CD4-positive, alpha-beta T cell (primary cell): ENCODE data around the gene TGFBR2. TPM values are rescaled to one million over a fixed set of nuclear protein-coding genes. Genes with fewer than 3 reads are reported as not detected.

Experiments used
- ATAC-seq: fragments of 200-7000 bp; cut with Tn5 transposase; one replicate; pipeline ENCODE4 v1.10.0; 2022; ENCODE audit warnings: mild to moderate bottlenecking; ENCODE audit not compliant: poor library complexity
- CTCF ChIA-PET: fragments of 350-600 bp; sonication (Branson Sonifier 250); formaldehyde crosslinking; loops from one replicate; lab custom pipeline; 2021; ENCODE audit warnings: antibody characterized with exemption, inconsistent platforms; lab: Charles Lee
- POLR2A ChIA-PET: fragments of 350-600 bp; sonication (Branson Sonifier 250); formaldehyde crosslinking; loops from one replicate; lab custom pipeline; 2021; ENCODE audit warnings: antibody characterized with exemption, inconsistent platforms; lab: Charles Lee
- DNase-seq, 14 experiments: peaks; one replicate each; pipeline ENCODE4 v3.0.0-alpha.2; 2013 to 2020; ENCODE audit warnings: mixed read lengths in 2 of 14
- H3K27ac ChIP-seq, 2 donors: one replicate each; pipeline versions ENCODE4 v1.5.1 to v1.7.0; 2013; ENCODE audit warnings: low read length in 2 of 2, low read depth in 1 of 2, mild to moderate bottlenecking in 1 of 2
- H3K27me3 ChIP-seq, 2 experiments: 1 replicate in 1 of 2; 2 replicates in 1 of 2; pipeline versions ENCODE4 v1.6.1 to v1.7.0; 2013; ENCODE audit warnings: low read length in 2 of 2, control low read depth in 1 of 2, mild to moderate bottlenecking in 1 of 2, moderate library complexity in 1 of 2; ENCODE audit not compliant: insufficient read depth in 2 of 2, control insufficient read depth in 1 of 2
- H3K36me3 ChIP-seq: one replicate; pipeline ENCODE4 v1.6.1; 2013; ENCODE audit warnings: low read length, control low read depth; ENCODE audit not compliant: insufficient read depth
- H3K4me1 ChIP-seq: one replicate; pipeline ENCODE4 v1.6.1; 2013; ENCODE audit warnings: low read length, control low read depth; ENCODE audit not compliant: insufficient read depth
- H3K4me3 ChIP-seq: one replicate; pipeline ENCODE4 v1.5.1; 2013; ENCODE audit warnings: mild to moderate bottlenecking, low read length, moderate library complexity
- H3K9me3 ChIP-seq, 2 experiments: 1 replicate in 1 of 2; 2 replicates in 1 of 2; pipeline versions ENCODE4 v1.6.1 to v1.7.0; 2013; ENCODE audit warnings: low read length in 2 of 2, mild to moderate bottlenecking in 2 of 2, control low read depth in 1 of 2, moderate library complexity in 1 of 2; ENCODE audit not compliant: control insufficient read depth in 1 of 2, insufficient read depth in 1 of 2
- H3K27ac Mint-ChIP-seq: one replicate; pipeline ENCODE4 v1.8.0; 2020; ENCODE audit warnings: mixed read lengths
- H3K27me3 Mint-ChIP-seq: one replicate; pipeline ENCODE4 v1.8.0; 2021; ENCODE audit warnings: mixed read lengths
- H3K36me3 Mint-ChIP-seq: one replicate; pipeline ENCODE4 v1.8.0; 2021; ENCODE audit warnings: low read depth, mixed read lengths
- H3K4me1 Mint-ChIP-seq: one replicate; pipeline ENCODE4 v1.8.0; 2021; ENCODE audit warnings: low read depth, mixed read lengths
- H3K4me3 Mint-ChIP-seq: one replicate; pipeline ENCODE4 v1.8.0; 2020; ENCODE audit warnings: mild to moderate bottlenecking, mixed read lengths
- H3K9me3 Mint-ChIP-seq: one replicate; pipeline ENCODE4 v1.8.0; 2020; ENCODE audit warnings: mixed read lengths
- CTCF ChIP-seq: fragments of 200-600 bp; IDR thresholded peaks from one replicate; pipeline ENCODE4 v1.8.0; 2022; ENCODE audit warnings: antibody characterized with exemption, mild to moderate bottlenecking
- intact Hi-C, 2 experiments: fragments of 100-400 bp; cut with DNase I in 1 of 2; cut with micrococcal nuclease in 1 of 2; formaldehyde crosslinking; loops; one replicate each; pipeline versions ENCODE4 v1.15.1 to v1.9.0; 2023 to 2025; cut with DNase I, micrococcal nuclease
- total RNA-seq, 174 experiments: library from RNA in 2 of 174; stranded (reverse) in 2 of 174; gene quantifications; one replicate each; pipeline ENCODE4 v1.2.3 and lab custom pipeline; 2021 to 2026

The TGFBR2 gene
- total RNA-seq, 2 experiments from 2014 or later: 203 to 205 TPM

DNA sequence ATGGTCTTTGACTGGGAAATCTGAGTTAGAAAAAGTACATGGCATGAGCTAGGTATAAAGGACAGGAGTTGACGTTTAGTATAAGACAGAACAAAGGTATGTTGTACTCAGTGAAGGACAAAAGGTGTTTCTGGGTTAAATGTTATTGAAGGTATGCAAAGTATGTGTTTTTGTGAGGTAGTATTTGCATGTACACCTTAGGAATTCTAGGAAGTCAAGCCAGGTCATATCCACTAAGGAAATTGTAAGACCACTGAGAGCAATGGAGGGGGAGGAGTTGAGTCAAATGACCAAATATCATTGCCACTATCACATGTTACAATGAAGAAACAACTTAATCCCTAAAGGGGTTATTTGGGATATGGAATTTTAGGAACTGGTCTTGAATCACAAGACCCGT is 24.4 kb upstream of the TGFBR2 start:
- no peaks in the 10 kb centered on the region for H3K9me3 ChIP-seq
- no peak overlapping the region for H3K27ac ChIP-seq
- intact Hi-C loops: no loop called here
- ATAC-seq (no peak), DNase-seq (no peak)
- ChIA-PET CTCF (no interaction called here), POLR2A (interaction anchor here (0.7 kb wide), 1 partner anchor 24 kb away, joined by 3 read pairs; the partner anchor contains the start of gene TGFBR2)
- H3K9me3 Mint-ChIP-seq: no peaks in the 10 kb centered on the region
- no peaks in the 10 kb centered on the region for H3K27me3 Mint-ChIP-seq
- peaks cover 8% of the 10 kb centered on the region for H3K4me1 Mint-ChIP-seq
- H3K27me3 ChIP-seq: no peaks in the 10 kb centered on the region
- H3K4me3 Mint-ChIP-seq: no peak overlapping the region
- H3K27ac Mint-ChIP-seq: no peak overlapping the region
- H3K36me3 Mint-ChIP-seq: no peaks in the 10 kb centered on the region
- TF ChIP-seq CTCF: no peak
- no peaks in the 10 kb centered on the region for H3K4me1 ChIP-seq
- H3K4me3 ChIP-seq: no peak overlapping the region
- H3K36me3 ChIP-seq: no peaks in the 10 kb centered on the region

GRCh38 chr3:30583973-30584372 is 22.4 kb upstream of the TGFBR2 start:
- no peak overlapping the region for H3K27ac ChIP-seq
- H3K27me3 ChIP-seq: no peaks in the 10 kb centered on the region
- no peaks in the 10 kb centered on the region for H3K36me3 ChIP-seq
- H3K4me3 Mint-ChIP-seq: no peak overlapping the region
- DNase-seq (no peak), ATAC-seq (no peak)
- H3K4me1 Mint-ChIP-seq: peaks cover 8% of the 10 kb centered on the region
- H3K4me3 ChIP-seq: no peak overlapping the region
- H3K9me3 ChIP-seq: no peaks in the 10 kb centered on the region
- POLR2A ChIA-PET: interaction anchor here (1.5 kb wide), 1 partner anchor 19 kb away, joined by 3 read pairs; no protein-coding TSS in a partner anchor
- H3K4me1 ChIP-seq: no peaks in the 10 kb centered on the region
- H3K9me3 Mint-ChIP-seq: no peaks in the 10 kb centered on the region
- intact Hi-C loops: no loop called here
- CTCF ChIA-PET: no interaction called here
- H3K27ac Mint-ChIP-seq: no peak overlapping the region
- H3K27me3 Mint-ChIP-seq: no peaks in the 10 kb centered on the region
- TF ChIP-seq CTCF: no peak
- no peaks in the 10 kb centered on the region for H3K36me3 Mint-ChIP-seq

- H3K4me3 ChIP-seq: no peak overlapping the region
- H3K9me3 ChIP-seq: no peaks in the 10 kb centered on the region
- no peaks in the 10 kb centered on the region for H3K9me3 Mint-ChIP-seq
- H3K36me3 ChIP-seq: no peaks in the 10 kb centered on the region
- H3K4me3 Mint-ChIP-seq: no peak overlapping the region
- H3K4me1 Mint-ChIP-seq: peaks cover 8% of the 10 kb centered on the region
- H3K27ac Mint-ChIP-seq: no peak overlapping the region
- H3K27me3 Mint-ChIP-seq: no peaks in the 10 kb centered on the region
- H3K36me3 Mint-ChIP-seq: no peaks in the 10 kb centered on the region
- no peak overlapping the region for H3K27ac ChIP-seq
- ChIA-PET CTCF (interaction anchor here (1.8 kb wide), 1 partner anchor 10 kb away, joined by 3 read pairs; no protein-coding TSS in a partner anchor), POLR2A (no interaction called here)
- ATAC-seq (no peak), DNase-seq (no peak)
- TF ChIP-seq CTCF: no peak
- intact Hi-C loops: no loop called here
- no peaks in the 10 kb centered on the region for H3K27me3 ChIP-seq
- H3K4me1 ChIP-seq: no peaks in the 10 kb centered on the region
Measured at GRCh38 chr3:30585654-30586053, 20.7 kb upstream of the TGFBR2 start.
